GM23248 (cell line): ENCODE results near the gene CCNJ.

Experiments
- EZH2 ChIP-seq: fragments of 200-600 bp; sonication (generic); IDR thresholded peaks from 2 replicates; pipeline ENCODE4 v1.6.1; 2018; ENCODE audit warnings: antibody characterized with exemption, mild to moderate bottlenecking; ENCODE audit not compliant: insufficient read depth, poor library complexity, severe bottlenecking
- EZH2phosphoT487 ChIP-seq: fragments of 200-600 bp; sonication (generic); IDR thresholded peaks from 2 replicates; pipeline ENCODE4 v1.6.1; 2018; ENCODE audit warnings: antibody characterized with exemption, moderate library complexity, mild to moderate bottlenecking, low read depth; ENCODE audit not compliant: insufficient read depth

DNA sequence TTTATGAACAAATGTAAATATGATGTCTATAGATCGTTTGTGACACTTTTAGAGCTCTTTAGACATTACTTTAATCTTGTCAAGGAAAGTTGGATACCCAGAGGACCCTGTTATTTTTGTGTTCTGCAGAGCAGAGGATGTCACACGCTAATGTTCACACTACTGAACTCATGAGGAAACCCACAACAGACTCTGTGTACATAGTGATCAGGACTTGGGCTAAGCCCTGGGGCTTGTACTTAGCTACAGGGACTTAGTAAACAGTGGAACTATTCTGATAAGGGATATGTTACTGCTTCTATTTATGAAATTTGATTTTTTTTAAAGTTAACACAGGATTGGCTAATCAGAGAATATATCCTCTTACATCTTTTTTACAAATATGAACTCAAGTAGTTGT, 50.6 kb downstream of the CCNJ start:
- TF ChIP-seq EZH2phosphoT487 (no peak), EZH2 (no peak)
